Parathyroid adenoma (tissue), 2 donors: ENCODE data around the gene DMWD.

Source experiments
- H2AFZ ChIP-seq: fragments of 300-600 bp; sonication (generic); one replicate; pipeline ENCODE4 v1.7.0; 2017; ENCODE audit warnings: antibody characterized with exemption, mild to moderate bottlenecking
- H3K27ac ChIP-seq: fragments of 300-600 bp; sonication (generic); one replicate; pipeline ENCODE4 v1.7.0; 2017
- H3K27me3 ChIP-seq: fragments of 300-600 bp; sonication (generic); one replicate; pipeline ENCODE4 v1.7.0; 2017; ENCODE audit warnings: low read length; ENCODE audit not compliant: control insufficient read depth, insufficient read depth
- H3K36me3 ChIP-seq: fragments of 300-600 bp; sonication (generic); one replicate; pipeline ENCODE4 v1.7.0; 2017; ENCODE audit warnings: low read length; ENCODE audit not compliant: control insufficient read depth, insufficient read depth
- H3K4me1 ChIP-seq: fragments of 300-600 bp; sonication (generic); one replicate; pipeline ENCODE4 v1.7.0; 2017; ENCODE audit warnings: control low read depth
- H3K4me2 ChIP-seq: fragments of 300-600 bp; sonication (generic); one replicate; pipeline ENCODE4 v1.7.0; 2017; ENCODE audit warnings: low read length
- H3K4me3 ChIP-seq: fragments of 300-600 bp; sonication (generic); one replicate; pipeline ENCODE4 v1.7.0; 2017; ENCODE audit warnings: low read depth, low read length
- H3K79me2 ChIP-seq: fragments of 300-600 bp; sonication (generic); one replicate; pipeline ENCODE4 v1.7.0; 2017; ENCODE audit warnings: control low read depth
- H3K9ac ChIP-seq: fragments of 300-600 bp; sonication (generic); one replicate; pipeline ENCODE4 v1.7.0; 2017; ENCODE audit warnings: mild to moderate bottlenecking
- H3K9me3 ChIP-seq: fragments of 300-600 bp; sonication (generic); one replicate; pipeline ENCODE4 v1.7.0; 2017; ENCODE audit warnings: low read length; ENCODE audit not compliant: control insufficient read depth
- TF ChIP-seq, protein P1 (sequence below): fragments of 300-600 bp; sonication (generic); IDR thresholded peaks from one replicate; pipeline ENCODE4 v1.7.0; 2017; ENCODE audit warnings: antibody characterized with exemption, mild to moderate bottlenecking
- donor health status: primary hyperparathyroidism.

Gene DMWD

DNA sequence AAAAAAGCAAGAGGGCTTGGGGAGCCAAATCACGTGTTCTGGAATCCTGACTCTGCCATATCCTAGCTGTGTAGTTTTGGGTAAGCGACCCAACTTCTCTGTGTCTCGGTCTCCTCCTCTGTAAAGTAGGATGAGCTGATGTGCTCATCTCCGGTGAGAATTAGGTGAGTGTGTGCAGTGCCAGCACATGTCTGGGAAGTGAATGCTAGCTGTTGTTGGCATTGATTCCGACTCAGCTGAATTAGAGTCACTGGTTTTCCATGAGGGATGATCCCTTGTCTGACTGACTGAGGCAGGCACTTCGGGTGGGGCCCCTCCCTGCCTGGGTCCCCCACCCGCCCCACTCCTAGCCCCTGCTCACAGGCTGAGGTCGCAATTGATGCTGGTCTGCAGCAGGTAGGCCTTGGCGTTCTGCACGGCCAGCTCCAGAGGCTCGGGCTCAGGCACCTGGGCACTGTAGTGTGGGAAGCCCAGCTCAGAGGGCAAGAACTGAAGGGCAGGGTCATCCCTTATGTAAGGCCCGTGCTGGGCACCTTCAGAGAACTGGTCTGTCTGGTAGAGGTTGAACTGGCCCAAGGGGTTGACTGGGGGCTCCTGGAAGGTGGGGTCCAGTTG lies 21.6 kb upstream of the DMWD start:
- Histone ChIP-seq H2AFZ (no peak overlapping the region), H3K9me3 (no peaks in the 10 kb centered on the region), H3K79me2 (no peaks in the 10 kb centered on the region), H3K4me1 (no peaks in the 10 kb centered on the region), H3K9ac (no peak overlapping the region), H3K27ac (no peak overlapping the region), H3K4me3 (peak overlapping the region; percentile 74), H3K4me2 (peak overlapping the region; percentile 90), H3K36me3 (no peaks in the 10 kb centered on the region), H3K27me3 (no peaks in the 10 kb centered on the region)
- TF ChIP-seq, protein P1, sequence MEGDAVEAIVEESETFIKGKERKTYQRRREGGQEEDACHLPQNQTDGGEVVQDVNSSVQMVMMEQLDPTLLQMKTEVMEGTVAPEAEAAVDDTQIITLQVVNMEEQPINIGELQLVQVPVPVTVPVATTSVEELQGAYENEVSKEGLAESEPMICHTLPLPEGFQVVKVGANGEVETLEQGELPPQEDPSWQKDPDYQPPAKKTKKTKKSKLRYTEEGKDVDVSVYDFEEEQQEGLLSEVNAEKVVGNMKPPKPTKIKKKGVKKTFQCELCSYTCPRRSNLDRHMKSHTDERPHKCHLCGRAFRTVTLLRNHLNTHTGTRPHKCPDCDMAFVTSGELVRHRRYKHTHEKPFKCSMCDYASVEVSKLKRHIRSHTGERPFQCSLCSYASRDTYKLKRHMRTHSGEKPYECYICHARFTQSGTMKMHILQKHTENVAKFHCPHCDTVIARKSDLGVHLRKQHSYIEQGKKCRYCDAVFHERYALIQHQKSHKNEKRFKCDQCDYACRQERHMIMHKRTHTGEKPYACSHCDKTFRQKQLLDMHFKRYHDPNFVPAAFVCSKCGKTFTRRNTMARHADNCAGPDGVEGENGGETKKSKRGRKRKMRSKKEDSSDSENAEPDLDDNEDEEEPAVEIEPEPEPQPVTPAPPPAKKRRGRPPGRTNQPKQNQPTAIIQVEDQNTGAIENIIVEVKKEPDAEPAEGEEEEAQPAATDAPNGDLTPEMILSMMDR: no peak

DNA sequence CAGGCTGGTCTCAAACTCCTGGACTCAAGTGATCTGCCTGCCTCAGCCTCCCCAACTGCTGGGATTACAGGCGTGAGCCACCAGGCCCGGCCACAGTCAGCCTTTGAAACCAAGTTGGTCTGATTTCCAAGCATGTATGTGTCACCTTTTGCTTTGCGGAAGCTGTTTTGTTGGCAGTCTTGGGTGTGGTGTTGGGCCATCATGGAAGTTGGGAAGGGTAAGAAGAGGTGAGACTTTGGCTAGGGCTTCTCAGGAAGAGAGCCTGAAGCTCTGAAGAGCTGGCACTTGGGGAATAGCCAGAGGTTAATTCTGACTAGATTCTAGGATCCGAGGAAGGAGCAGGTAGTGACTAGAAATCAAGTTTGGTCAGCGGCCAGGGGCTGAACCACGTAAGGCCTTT lies 19.7 kb upstream of the DMWD start:
- Histone ChIP-seq H3K4me3 (no peak overlapping the region), H3K4me2 (no peak overlapping the region), H2AFZ (no peak overlapping the region), H3K79me2 (no peaks in the 10 kb centered on the region), H3K27me3 (no peaks in the 10 kb centered on the region), H3K36me3 (no peaks in the 10 kb centered on the region), H3K9me3 (no peaks in the 10 kb centered on the region), H3K4me1 (no peaks in the 10 kb centered on the region), H3K9ac (no peak overlapping the region), H3K27ac (no peak overlapping the region)
- TF ChIP-seq, protein P1: no peak

GRCh38 chr19:45809643-45810159 lies 17.1 kb upstream of the DMWD start:
- Histone ChIP-seq H3K79me2 (no peaks in the 10 kb centered on the region), H2AFZ (peak overlapping the region; percentile 4), H3K27me3 (no peaks in the 10 kb centered on the region), H3K27ac (no peak overlapping the region), H3K9me3 (no peaks in the 10 kb centered on the region), H3K4me1 (no peaks in the 10 kb centered on the region), H3K36me3 (no peaks in the 10 kb centered on the region), H3K4me2 (peak overlapping the region; percentile 51), H3K9ac (no peak overlapping the region), H3K4me3 (no peak overlapping the region)
- TF ChIP-seq, protein P1: no peak

DNA sequence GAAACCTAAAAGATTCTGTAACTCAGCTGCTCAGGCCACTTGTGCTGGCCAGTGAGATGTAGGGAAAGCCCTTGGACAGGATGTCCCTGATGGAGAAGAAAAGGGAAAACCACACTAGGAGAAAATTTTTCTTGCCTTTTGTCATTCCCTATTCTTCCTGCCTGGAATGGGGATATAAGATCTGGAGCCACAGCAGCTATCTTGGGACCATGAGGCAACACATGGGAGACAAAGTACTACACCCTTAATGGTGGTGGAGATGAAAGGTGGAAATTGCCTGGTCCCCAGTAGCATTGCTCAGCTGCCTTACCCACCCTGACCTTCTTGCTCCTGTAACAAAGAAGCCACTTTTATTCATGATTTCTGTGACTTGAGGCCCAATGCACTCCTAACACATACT lies 13.1 kb upstream of the DMWD start:
- TF ChIP-seq, protein P1: no peak
- no peaks in the 10 kb centered on the region for H3K36me3 ChIP-seq
- no peaks in the 10 kb centered on the region for H3K27me3 ChIP-seq
- H3K9ac ChIP-seq: no peak overlapping the region
- H3K79me2 ChIP-seq: no peaks in the 10 kb centered on the region
- H3K27ac ChIP-seq: no peak overlapping the region
- H3K4me3 ChIP-seq: no peak overlapping the region
- no peaks in the 10 kb centered on the region for H3K9me3 ChIP-seq
- no peak overlapping the region for H3K4me2 ChIP-seq
- H3K4me1 ChIP-seq: no peaks in the 10 kb centered on the region
- no peak overlapping the region for H2AFZ ChIP-seq

GRCh38 chr19:45804959-45805230 lies 12.2 kb upstream of the DMWD start:
- Histone ChIP-seq H3K4me3 (no peak overlapping the region), H3K9ac (no peak overlapping the region), H3K79me2 (no peaks in the 10 kb centered on the region), H3K4me2 (no peak overlapping the region), H3K27me3 (no peaks in the 10 kb centered on the region), H3K4me1 (no peaks in the 10 kb centered on the region), H3K36me3 (no peaks in the 10 kb centered on the region), H3K9me3 (no peaks in the 10 kb centered on the region), H3K27ac (no peak overlapping the region), H2AFZ (no peak overlapping the region)
- TF ChIP-seq, protein P1: no peak
